GM19463 (cell line): ENCODE data around the gene MSX1.

Experiments
- ATAC-seq: cut with Tn5 transposase; IDR thresholded peaks from one replicate; pipeline ENCODE4 v1.9.1; 2021; ENCODE audit warnings: mild to moderate bottlenecking, moderate library complexity; ENCODE audit not compliant: unreplicated experiment

The MSX1 gene

DNA sequence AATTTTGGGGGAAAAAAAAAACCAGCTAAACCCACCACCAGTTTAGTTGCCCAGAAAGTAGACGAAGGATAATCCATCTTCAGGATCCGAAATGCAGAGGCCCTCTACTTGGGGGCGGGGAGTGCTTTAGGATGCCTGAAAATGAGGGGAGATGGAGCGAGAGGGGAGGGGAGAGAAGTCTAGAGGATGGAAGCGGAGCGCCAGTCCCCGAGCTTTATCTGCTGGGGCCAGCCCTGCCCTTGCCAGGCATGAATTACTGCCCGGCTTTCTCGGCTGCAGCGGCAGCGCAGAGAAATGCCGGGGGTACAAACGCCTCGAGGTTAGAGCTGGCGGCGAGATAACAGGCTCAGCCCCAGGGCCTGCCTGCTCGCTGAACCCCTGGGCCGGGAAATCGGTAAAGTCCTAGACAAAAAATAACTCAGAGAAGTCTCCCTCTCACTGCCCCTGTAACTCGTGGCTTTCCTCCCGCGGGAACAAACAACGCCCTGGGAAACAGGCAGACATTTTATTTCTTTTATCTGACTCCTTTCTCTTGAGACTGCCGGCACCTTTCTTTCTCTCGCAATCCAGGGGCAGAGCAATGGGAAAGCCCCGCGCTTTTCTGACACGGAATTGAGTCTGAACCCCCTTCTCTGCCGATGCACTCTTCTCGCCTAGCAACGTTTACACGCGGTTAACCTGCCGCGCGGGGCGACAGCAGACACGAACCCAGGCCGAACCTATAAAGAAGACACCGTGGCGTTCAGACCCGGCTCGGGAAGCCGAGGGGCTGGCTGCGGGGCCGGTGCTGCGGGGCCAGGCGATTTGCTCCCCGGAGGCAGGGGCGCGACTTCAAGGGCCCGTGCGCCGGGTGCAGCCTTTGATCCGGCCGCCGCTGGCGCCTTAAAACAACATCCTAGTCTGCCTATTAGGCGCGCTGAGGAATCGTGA lies 3.1 kb upstream of the MSX1 start:
- ATAC-seq = no peak

DNA sequence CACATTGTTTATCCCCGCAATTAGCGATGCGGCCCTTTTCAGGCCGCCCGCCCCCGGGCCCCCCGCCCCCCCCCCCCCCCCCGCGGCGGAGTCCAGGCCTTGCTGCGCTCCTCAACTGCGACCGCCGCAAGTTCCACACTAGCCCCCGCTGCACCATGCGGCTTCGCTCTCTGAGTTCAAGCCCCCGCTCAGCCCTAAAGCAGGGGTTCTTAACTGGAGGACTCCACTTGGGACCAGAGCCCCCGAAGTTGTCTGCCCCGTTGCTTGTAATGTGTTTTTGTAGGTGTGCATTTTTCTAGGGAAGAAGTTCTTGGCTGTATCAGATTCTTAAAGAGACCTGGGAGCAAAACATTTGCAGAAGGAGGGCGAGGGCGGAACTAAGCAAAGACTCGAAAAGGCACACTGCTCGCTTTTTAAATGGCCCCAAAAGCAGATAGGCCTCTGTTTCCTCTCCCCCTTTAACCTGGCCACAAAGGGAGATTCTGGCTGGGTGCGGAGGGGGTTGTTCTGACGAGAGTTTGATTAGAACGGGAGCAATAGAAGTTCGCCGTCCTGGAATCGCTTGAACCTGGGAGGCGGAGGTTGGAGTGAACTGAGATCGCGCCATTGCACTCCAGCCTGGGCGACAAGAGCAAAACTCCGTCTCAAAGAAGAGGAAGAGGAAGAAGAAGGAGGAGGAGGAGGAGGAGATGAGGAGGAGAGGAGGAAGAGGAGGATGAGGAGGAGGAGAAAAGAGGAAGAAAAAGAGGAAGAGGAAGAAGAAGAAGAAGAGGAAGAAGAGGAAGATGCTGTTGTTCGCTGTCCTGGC lies 2.3 kb upstream of the MSX1 start:
- no peak for ATAC-seq

DNA sequence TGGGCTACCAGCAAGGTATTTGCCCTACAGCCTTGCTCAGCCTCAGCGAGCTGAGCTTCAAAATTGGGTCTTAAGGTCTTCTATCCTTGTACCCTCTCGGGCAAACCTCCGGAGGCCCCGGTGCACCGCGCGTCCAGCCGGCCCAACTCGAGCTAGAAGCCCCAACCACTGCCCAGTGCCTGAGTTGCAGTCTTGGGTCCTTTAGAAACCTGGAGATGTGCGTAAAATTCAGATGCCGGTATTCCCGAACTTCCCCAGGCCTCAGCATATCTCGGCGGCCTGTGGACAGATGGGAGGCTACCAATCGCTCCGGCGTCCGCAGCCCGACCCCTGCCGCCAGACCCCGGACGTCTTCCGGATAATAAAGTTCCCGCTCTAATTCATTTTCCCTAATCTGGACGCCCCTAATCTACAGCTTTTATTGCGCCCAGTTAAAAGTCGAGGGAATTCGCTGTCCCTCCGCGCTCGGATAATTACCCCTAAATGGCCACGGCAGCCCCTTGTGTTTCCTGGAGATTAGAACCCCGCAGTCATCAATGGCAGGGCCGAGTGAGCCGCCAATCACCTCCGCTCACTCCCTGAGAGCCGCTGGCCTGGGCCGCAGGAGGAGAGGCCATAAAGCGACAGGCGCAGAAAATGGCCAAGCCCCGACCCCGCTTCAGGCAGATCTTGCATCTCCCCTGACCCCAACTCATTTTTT lies 1.5 kb upstream of the MSX1 start:
- no peak for ATAC-seq

DNA sequence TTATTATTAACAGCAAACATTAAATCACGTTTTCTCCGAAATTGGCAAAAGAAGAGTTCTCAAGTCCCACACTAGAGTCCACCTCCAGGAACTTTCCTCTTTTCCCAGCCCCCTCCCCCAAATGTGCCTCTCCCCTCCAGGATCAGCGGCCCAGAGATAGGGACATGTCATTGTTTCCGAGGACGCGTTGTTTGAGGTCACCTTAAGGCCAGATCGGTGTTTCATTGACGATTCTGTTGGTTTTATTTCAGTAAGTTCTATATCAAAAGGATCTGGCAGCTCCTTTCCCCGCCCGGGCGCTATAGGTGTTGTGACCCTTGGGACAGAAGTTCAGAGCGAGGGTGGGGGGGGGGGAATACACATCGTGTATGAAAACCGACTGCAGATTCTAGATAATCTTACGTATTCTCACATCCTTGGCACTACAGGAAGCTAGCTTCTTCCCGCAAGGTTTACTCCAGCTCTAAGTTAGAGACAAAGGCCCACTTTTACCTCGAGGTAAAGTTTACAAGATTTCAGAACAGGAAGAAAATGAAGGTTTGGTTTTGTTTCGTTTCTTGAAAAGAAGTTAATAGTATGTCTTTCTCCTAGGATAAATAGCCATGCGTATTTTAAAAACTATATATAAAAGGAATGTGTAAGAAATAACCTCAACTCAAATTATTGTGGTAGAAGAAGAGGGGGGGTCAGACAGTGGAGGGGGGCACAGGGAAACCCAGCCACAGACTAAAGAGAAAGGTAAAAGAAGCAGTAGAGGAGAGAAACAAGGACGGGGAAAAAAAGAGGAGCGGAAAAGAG lies 739 bp upstream of the MSX1 start:
- no peak for ATAC-seq

DNA sequence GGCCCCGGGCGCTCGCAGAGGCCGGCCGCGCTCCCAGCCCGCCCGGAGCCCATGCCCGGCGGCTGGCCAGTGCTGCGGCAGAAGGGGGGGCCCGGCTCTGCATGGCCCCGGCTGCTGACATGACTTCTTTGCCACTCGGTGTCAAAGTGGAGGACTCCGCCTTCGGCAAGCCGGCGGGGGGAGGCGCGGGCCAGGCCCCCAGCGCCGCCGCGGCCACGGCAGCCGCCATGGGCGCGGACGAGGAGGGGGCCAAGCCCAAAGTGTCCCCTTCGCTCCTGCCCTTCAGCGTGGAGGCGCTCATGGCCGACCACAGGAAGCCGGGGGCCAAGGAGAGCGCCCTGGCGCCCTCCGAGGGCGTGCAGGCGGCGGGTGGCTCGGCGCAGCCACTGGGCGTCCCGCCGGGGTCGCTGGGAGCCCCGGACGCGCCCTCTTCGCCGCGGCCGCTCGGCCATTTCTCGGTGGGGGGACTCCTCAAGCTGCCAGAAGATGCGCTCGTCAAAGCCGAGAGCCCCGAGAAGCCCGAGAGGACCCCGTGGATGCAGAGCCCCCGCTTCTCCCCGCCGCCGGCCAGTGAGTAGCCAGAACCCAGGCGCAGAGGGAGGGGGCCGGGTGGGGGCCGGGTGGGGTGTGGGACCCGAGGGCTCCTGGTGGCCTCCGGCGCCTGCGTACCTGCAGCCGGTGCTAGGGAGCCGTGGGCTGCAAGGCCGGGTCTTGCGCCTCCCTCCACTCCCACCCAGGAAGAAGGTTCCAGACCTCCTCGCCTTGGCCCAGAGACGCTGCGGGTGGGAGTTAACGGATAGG lies 534 bp downstream of the MSX1 start:
- ATAC-seq = peak; percentile 23

DNA sequence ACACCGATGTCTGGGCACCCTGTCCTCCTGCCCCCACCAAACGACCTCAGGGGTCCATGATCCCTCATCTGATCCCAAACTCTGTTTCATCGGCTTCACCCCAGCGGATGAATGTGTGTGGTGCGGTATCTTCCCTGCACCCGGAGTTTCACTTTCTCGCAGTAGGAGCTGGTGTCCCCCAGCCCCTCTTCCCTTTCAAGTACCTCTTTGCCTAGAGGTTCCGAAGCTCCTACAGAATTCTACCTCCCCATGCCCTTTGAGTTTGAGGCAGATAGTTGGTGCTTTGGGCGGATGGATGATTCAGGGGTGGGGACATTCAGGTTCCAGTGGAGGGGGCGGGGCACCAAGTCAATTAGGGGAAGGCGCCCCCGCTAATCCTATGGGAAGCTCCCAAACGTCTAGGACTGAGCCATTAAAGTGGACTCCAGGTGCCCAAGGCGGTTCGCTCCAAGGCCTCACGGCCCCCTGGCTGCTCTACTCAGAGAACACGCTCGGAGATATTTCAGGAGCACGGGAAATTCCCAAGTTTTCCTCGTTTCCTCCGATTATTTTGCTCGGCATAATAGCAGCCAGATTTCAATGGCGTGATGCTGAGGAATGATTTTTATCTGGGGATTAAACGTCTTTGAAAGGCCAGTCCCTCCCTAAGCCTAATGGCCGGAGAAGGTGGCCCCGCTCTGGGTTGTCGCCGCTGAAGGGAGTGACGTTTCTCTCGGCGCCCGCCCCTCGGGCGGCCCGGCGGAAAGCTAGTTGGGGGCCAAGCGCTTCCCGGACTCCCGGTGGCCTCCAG lies 1.3 kb downstream of the MSX1 start:
- no peak for ATAC-seq

DNA sequence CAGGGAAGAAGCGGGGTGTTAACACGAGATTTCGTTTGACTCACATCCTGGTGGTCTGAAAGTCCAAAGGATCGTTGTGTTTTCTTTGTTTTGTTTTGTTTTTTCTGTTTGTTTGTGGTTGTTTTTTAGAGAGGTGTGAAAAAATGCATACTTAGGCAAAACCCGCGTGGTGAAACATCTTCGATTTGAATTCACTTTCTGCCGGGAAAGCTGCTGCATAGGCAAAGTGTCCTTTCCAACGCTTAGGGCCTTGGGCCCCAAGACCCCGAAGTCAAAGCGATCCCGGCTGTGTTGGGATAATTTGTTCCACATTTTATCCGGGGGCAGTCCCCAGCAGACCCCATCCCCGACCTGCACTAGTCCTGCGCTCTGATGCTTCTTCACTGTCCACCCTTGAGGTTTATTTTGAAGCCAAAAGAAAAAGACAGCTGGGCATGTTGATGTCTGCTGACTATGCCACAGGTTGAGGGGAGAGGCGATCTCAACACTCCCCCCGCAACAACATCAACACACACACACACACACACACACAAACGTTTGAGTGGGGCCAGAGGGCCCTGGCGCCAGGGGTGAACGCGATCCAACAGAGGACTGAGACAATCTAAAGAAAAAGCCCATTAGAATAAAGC lies 2.0 kb downstream of the MSX1 start:
- ATAC-seq = no peak

DNA sequence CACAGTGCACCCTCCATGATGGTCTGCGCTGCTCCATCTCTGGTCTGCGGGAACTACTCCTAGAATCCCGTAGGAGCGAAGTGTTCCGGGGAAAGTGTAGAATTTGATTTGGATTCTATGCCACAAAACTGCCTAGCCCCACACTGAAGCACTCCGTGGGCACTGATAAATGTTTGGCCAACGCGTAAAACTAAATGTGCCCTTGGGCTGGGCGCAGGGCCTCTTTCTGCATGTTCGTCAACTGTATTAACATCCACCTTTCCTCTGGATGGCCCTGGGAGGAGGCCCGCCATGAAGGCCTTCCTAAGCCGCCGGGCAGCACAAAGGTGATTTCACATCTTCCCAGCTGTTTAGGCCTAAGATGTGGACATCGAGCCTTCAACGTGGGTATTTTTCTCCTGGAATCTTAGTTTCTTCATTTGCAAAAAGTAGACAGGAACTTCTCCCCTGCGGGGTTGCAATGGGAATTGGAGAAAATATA lies 2.6 kb downstream of the MSX1 start:
- ATAC-seq = no peak

DNA sequence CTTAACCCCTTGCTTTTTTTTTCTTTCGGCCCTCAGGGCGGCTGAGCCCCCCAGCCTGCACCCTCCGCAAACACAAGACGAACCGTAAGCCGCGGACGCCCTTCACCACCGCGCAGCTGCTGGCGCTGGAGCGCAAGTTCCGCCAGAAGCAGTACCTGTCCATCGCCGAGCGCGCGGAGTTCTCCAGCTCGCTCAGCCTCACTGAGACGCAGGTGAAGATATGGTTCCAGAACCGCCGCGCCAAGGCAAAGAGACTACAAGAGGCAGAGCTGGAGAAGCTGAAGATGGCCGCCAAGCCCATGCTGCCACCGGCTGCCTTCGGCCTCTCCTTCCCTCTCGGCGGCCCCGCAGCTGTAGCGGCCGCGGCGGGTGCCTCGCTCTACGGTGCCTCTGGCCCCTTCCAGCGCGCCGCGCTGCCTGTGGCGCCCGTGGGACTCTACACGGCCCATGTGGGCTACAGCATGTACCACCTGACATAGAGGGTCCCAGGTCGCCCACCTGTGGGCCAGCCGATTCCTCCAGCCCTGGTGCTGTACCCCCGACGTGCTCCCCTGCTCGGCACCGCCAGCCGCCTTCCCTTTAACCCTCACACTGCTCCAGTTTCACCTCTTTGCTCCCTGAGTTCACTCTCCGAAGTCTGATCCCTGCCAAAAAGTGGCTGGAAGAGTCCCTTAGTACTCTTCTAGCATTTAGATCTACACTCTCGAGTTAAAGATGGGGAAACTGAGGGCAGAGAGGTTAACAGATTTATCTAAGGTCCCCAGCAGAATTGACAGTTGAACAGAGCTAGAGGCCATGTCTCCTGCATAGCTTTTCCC lies 3.4 kb downstream of the MSX1 start:
- ATAC-seq = no peak

DNA sequence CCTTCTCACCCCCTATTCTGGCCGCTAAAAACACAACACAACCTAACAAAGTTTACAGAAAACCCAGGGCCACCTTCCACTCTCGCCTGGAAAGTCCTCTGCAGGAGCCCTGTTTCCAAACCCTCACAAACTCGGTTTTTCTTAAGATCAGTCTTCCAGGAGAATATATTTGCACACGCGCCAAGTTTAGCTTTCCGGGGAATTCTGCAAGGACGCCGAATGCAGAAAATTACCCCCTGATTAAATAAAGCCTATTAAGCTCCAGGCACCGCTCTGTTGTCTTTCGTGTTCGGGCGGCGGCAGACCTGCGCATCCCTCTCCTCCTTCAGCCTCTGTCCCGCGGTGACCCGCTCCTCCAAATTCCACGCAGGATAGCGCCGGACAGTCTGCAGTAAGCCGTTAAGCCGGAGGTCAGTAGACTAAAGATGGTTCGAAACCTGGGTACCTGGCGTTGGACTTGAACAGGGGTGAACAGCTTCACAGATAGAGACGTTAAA lies 5.0 kb downstream of the MSX1 start:
- no peak for ATAC-seq

DNA sequence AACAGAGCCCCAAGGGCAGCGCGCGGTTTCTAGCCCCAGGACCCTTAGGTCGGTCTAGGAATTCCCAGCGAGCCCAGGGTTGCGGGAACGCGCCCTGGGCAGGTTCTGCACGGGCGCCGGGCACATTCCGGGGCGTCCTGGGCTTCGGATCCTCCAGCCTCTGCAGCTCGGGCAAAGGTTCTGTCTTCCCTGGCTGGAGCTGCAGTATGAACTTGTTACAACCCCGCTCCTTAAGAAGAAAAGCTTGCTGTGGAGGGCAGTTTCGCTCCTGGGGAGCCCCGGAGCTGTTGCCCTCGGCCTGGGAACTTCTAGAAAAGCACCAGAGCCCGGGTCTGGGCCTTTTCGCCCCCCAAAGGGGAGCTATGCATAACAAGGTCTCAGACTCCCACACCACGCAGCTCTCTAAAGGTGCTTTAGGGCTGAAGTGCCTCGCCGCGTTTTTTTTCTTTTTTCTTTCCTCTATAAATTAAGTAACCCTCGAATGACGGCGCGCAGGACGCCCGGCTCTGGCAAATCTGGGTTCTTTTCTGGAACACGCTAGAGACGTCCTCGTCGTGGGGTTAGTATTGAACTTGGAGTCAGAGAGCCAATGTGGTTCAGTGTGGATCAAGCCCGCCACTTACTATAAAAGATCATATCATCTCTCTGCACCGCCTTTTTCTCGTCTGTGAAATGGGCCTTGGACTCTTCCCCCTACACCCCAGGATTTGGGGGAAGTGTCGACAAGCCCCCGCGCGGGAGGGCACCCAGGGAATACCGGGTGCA lies 5.7 kb downstream of the MSX1 start:
- ATAC-seq = no peak

DNA sequence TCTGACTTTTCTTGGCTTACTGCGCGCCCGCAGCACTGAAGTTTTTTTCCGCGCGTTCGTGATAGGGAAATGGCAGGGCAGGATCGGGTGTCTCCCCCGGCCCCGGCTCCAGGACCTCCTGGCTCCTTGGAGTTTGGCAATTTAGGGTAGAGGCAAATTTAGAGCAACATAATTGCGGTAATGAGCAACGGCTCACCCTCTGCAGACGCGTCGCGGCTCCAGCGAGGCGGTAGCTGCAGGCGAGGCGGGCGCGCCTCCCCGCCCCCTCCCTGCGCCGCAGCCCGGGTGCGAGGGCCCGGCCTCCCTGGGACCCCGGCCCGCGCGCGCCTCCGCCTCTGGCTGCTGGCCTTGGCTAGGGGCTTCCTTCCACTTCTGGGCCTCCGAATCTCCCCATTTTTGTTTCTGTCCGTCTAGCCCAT lies 6.2 kb downstream of the MSX1 start:
- ATAC-seq = no peak

DNA sequence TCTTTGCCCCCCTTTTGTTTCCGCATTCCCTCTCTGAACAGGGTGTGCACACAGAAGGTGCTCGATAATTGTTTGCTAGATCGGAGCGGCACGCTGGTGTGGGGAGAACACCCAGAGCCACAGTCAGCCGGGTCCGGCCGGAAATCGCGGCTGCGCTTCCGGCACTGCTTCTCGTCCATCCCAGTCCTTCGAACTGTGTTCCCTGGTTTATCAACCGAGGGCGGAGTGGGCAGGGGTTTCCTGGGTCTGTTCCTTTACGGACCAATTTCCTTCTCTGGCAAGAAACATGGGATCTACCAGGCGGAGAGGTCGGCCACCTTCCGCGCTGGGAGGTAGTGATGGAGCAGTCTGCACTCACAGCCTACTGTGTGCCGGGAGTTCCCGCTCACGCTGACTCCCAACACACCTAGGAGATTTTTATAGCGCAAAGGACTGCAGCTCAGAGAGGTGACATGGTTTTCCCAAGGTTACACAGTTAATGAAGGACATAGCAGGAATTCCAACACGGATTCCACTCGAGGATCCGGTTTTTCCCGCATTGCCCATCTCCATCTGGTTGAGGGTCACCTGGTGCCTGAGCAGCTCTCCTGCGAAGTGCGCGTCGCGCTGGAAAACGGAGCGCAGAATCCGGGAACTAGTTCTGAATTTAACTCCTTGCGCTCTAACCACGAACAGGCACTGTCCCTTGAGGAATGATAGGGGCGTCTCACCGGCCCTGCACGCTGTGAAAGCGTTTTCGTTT lies 6.8 kb downstream of the MSX1 start:
- ATAC-seq = no peak

DNA sequence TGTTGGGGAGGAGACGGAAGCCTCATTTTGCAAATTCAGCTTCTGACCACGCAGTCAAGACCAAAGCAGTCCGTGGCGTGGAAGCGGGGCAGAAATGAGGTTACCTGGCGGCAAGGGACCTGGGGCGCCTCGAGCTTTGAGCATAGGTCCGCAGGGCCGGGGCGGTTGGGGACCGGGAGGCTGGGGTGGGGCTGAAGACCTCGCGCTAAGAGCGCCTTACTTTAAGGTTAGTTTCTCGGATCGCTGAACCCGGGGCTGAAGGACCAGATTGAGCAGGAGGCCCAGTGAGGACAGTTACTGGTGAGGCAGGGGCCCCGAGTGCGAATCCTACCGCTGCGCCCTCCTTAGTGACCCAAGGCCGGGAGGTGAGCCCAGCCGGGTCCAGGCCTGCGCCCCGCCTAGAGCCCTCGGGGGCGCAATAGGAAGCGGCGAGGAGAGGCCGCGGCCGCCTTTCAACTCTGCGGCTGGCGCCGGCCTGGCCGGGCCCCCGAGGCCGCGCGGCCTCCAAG lies 7.5 kb downstream of the MSX1 start:
- no peak for ATAC-seq

DNA sequence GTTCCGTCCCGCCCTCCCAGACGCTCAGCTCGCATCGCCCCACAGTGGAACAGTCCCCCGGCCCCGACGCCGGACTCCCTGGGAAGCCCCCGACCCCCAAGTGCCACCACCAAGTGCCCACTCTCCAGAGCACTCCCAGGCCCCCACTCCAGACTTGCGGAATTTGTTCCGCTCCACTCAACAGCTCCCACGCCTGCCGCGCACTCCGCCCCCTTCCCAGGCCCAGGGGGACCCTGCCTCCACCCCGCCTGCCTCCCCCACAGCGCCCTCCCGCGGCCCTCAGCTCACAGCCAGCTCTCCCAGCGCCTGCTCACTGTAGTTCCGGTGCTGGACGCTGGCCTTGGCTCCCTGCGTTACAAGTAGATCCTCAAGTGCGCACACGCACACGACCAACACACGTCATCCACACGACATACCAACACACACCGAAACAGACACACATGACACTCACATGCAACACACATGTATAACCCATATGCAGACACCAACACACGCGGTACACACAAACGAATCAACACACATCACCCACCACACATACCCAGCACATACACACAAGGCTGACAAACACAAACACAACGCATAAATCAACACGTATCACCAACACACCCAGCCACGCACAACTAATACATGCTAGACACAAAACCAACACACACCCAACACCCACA lies 8.0 kb downstream of the MSX1 start:
- no peak for ATAC-seq
